ENCODE data around the gene TMEM237.

The TMEM237 gene

DNA sequence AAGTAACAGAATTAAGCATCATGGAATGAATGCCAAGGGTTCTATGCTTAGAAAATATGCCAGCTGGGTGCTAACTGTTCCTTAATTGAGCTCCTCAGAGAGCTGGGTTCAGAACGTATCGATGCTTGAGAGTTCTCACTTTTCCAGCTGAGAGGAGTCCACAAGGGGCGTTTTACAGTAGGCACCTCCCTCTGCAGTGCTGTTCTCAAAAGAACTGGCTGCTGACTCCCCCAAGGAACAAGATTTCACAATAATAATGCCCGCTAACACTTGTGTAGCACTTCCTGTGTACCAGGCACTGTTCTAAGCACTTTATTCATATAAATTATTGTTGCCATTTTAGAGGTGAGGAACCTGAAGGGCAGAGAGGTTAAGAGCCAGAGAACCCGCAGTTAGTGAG is 18.1 kb upstream of the TMEM237 start:
- Histone ChIP-seq H3K14ac (ENCODE audit: low read length) (no peak overlapping the region), H3K4me2 (ENCODE audit: insufficient read depth, low read length, poor library complexity, severe bottlenecking) (no peak overlapping the region), H2AK5ac (ENCODE audit: low read depth, low read length) (no peak overlapping the region), H4K91ac (ENCODE audit: low read depth, low read length, poor library complexity) (no peak overlapping the region), H3K18ac (ENCODE audit: low read length) (no peak overlapping the region), H2BK5ac (ENCODE audit: low read length) (no peak overlapping the region), H3K4ac (ENCODE audit: low read length) (no peak overlapping the region), H4K8ac (ENCODE audit: low read depth, low read length) (no peak overlapping the region), H3K9ac (ENCODE audit: low read depth, low read length, poor library complexity) (no peak overlapping the region), H2AFZ (ENCODE audit: low read length) (peak overlapping the region; percentile 36), H3K27me3 (ENCODE audit: control insufficient read depth in 3 of 3, insufficient read depth in 3 of 3, low read depth in 1 of 3, low read length in 3 of 3) (peaks cover 0 to 4% (median 0%) of the 10 kb centered on the region in 3 experiments), H3K4me1 (ENCODE audit: control insufficient read depth in 2 of 2, insufficient read depth in 1 of 2, low read depth in 1 of 2, low read length in 2 of 2) (no peaks in the 10 kb centered on the region), H2BK12ac (ENCODE audit: low read length) (no peak overlapping the region), H3K23ac (ENCODE audit: low read depth, low read length, poor library complexity) (no peak overlapping the region), H3K4me3 (ENCODE audit: low read length in 2 of 2) (no peak overlapping the region), H3K36me3 (replicated peaks in 1 of 2; ENCODE audit: control insufficient read depth in 2 of 2, insufficient read depth in 2 of 2, low read length in 2 of 2) (no peaks in the 10 kb centered on the region), H3K79me1 (ENCODE audit: low read depth, low read length) (no peaks in the 10 kb centered on the region), H2BK120ac (ENCODE audit: low read depth, low read length) (no peak overlapping the region), H3K9me3 (replicated peaks in 1 of 2; ENCODE audit: control insufficient read depth in 2 of 2, insufficient read depth in 1 of 2, low read depth in 1 of 2, low read length in 2 of 2) (no peaks in the 10 kb centered on the region), H3K27ac (replicated peaks; ENCODE audit: low read length) (no peak overlapping the region), H2BK15ac (ENCODE audit: low read length) (no peak overlapping the region)
- DNase-seq (ENCODE audit: low spot score) = no peak
- no CpG with 5 or more reads among the region's 5 CpGs for WGBS, 2 donors (ENCODE audit: extremely low coverage in 2 of 2, insufficient read length in 2 of 2, insufficient replicate concordance in 1 of 2)

DNA sequence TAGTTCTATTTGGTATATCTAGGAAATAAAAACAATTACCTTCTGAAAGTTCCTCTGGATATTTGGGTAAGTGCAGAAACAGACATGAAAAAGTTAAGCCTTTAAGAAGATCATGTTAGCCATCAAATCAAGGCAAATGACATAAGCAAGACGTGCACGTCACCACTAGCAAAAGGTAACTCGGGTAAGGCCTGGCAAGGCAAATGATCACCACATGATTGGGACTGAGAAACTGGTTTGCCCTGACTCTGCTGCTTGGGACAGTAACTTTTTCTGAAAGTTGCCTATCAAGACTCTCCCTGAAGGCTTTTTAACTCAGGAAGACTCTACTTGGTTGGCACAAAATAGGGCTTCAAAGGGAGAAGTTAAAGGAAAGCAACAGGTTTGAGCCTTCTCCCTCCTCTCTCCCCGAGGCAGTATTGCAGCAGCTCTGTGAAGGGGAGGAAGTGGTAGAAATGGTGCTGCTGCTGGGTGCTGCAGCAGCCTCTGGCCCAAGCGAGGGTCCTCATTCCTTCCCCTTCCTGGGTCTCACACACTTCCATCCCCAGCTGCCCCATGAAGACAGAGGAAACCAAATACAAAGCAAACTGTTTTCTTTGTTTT is 17.1 kb upstream of the TMEM237 start:
- H3K9ac ChIP-seq (ENCODE audit: low read depth, low read length, poor library complexity) = no peak overlapping the region
- no peak overlapping the region for H4K91ac ChIP-seq (ENCODE audit: low read depth, low read length, poor library complexity)
- no peak overlapping the region for H2BK12ac ChIP-seq (ENCODE audit: low read length)
- H3K27me3 ChIP-seq (ENCODE audit: control insufficient read depth in 3 of 3, insufficient read depth in 3 of 3, low read depth in 1 of 3, low read length in 3 of 3) = peaks cover 0 to 7% (median 0%) of the 10 kb centered on the region in 3 experiments
- WGBS, 2 donors (ENCODE audit: extremely low coverage in 2 of 2, insufficient read length in 2 of 2, insufficient replicate concordance in 1 of 2) = no CpG with 5 or more reads among the region's 5 CpGs
- H2BK15ac ChIP-seq (ENCODE audit: low read length) = no peak overlapping the region
- no peaks in the 10 kb centered on the region for H3K36me3 ChIP-seq (replicated peaks in 1 of 2; ENCODE audit: control insufficient read depth in 2 of 2, insufficient read depth in 2 of 2, low read length in 2 of 2)
- no peak overlapping the region for H2BK120ac ChIP-seq (ENCODE audit: low read depth, low read length)
- no peak overlapping the region for H4K8ac ChIP-seq (ENCODE audit: low read depth, low read length)
- no peak overlapping the region for H3K4me2 ChIP-seq (ENCODE audit: insufficient read depth, low read length, poor library complexity, severe bottlenecking)
- H3K4me3 ChIP-seq (ENCODE audit: low read length in 2 of 2) = no peak overlapping the region
- no peak overlapping the region for H3K4ac ChIP-seq (ENCODE audit: low read length)
- peaks cover 0 to 2% of the 10 kb centered on the region in 2 donors for H3K9me3 ChIP-seq (replicated peaks in 1 of 2; ENCODE audit: control insufficient read depth in 2 of 2, insufficient read depth in 1 of 2, low read depth in 1 of 2, low read length in 2 of 2)
- no peak overlapping the region for H2BK5ac ChIP-seq (ENCODE audit: low read length)
- H3K14ac ChIP-seq (ENCODE audit: low read length) = no peak overlapping the region
- no peak overlapping the region for H2AK5ac ChIP-seq (ENCODE audit: low read depth, low read length)
- no peak overlapping the region for H3K23ac ChIP-seq (ENCODE audit: low read depth, low read length, poor library complexity)
- H3K27ac ChIP-seq (replicated peaks; ENCODE audit: low read length) = no peak overlapping the region
- peaks cover 4% of the 10 kb centered on the region for H3K79me1 ChIP-seq (ENCODE audit: low read depth, low read length)
- H2AFZ ChIP-seq (ENCODE audit: low read length) = peak overlapping the region; percentile 25
- H3K18ac ChIP-seq (ENCODE audit: low read length) = no peak overlapping the region
- no peaks in the 10 kb centered on the region for H3K4me1 ChIP-seq (ENCODE audit: control insufficient read depth in 2 of 2, insufficient read depth in 1 of 2, low read depth in 1 of 2, low read length in 2 of 2)
- no peak for DNase-seq (ENCODE audit: low spot score)

DNA sequence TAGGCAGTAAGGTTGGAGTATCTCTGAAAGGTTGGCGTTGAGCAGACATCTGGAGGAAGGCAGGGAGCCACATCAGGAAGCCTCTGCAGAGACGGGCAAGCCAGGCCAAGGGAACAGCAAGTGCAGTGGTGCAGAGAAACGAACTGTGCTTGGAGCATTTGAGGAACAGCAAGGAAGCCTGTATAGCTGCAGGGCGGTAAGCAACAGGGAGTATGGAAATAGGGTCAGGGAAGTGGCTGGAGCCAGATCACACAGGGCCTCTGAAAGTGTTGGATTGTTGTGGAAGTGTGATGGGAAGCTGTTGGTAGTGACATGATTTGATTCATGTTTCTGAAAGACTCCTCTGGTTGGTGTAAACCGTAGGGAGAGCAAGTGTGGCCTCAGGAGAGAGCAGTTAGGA is 13.4 kb upstream of the TMEM237 start:
- H3K36me3 ChIP-seq (replicated peaks in 1 of 2; ENCODE audit: control insufficient read depth in 2 of 2, insufficient read depth in 2 of 2, low read length in 2 of 2) = no peaks in the 10 kb centered on the region
- no peak overlapping the region for H2AK5ac ChIP-seq (ENCODE audit: low read depth, low read length)
- H3K27ac ChIP-seq (replicated peaks; ENCODE audit: low read length) = no peak overlapping the region
- H3K4me1 ChIP-seq (ENCODE audit: control insufficient read depth in 2 of 2, insufficient read depth in 1 of 2, low read depth in 1 of 2, low read length in 2 of 2) = no peaks in the 10 kb centered on the region
- no peak overlapping the region for H3K14ac ChIP-seq (ENCODE audit: low read length)
- H2BK12ac ChIP-seq (ENCODE audit: low read length) = no peak overlapping the region
- no peak overlapping the region for H2BK120ac ChIP-seq (ENCODE audit: low read depth, low read length)
- no peak for DNase-seq (ENCODE audit: low spot score)
- H2BK15ac ChIP-seq (ENCODE audit: low read length) = no peak overlapping the region
- no peak overlapping the region for H3K9ac ChIP-seq (ENCODE audit: low read depth, low read length, poor library complexity)
- no peak overlapping the region for H3K23ac ChIP-seq (ENCODE audit: low read depth, low read length, poor library complexity)
- H4K91ac ChIP-seq (ENCODE audit: low read depth, low read length, poor library complexity) = no peak overlapping the region
- H2BK5ac ChIP-seq (ENCODE audit: low read length) = no peak overlapping the region
- H3K18ac ChIP-seq (ENCODE audit: low read length) = no peak overlapping the region
- no peak overlapping the region for H4K8ac ChIP-seq (ENCODE audit: low read depth, low read length)
- peaks cover 0 to 13% (median 0%) of the 10 kb centered on the region in 3 experiments for H3K27me3 ChIP-seq (ENCODE audit: control insufficient read depth in 3 of 3, insufficient read depth in 3 of 3, low read depth in 1 of 3, low read length in 3 of 3)
- peaks cover 4% of the 10 kb centered on the region for H3K79me1 ChIP-seq (ENCODE audit: low read depth, low read length)
- H3K4ac ChIP-seq (ENCODE audit: low read length) = no peak overlapping the region
- H3K4me3 ChIP-seq (ENCODE audit: low read length in 2 of 2) = no peak overlapping the region
- WGBS, 2 donors (ENCODE audit: extremely low coverage in 2 of 2, insufficient read length in 2 of 2, insufficient replicate concordance in 1 of 2) = no CpG with 5 or more reads among the region's 5 CpGs
- H3K4me2 ChIP-seq (ENCODE audit: insufficient read depth, low read length, poor library complexity, severe bottlenecking) = no peak overlapping the region
- H2AFZ ChIP-seq (ENCODE audit: low read length) = peak overlapping the region; percentile 13
- peaks cover 0 to 2% of the 10 kb centered on the region in 2 donors for H3K9me3 ChIP-seq (replicated peaks in 1 of 2; ENCODE audit: control insufficient read depth in 2 of 2, insufficient read depth in 1 of 2, low read depth in 1 of 2, low read length in 2 of 2)

DNA sequence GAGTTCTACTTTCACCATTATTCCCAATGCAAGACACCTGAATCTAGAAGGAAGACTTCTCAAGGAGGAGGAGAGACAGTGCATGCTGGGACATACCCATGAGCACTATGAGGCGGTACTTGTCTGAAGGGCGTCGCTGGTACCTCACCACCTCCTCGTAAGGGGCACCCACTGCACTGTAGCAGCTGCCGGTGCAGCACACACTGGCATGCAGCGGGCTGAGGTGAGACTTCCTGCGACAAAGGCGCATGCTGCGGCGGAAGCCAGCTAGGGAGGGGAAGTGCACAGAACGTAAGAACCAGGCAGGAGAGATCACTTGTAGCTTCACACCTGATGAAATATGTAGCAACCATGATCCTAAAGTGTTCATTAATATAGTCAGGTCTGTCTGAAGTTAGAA is 12.8 kb upstream of the TMEM237 start:
- peak overlapping the region; percentile 84 for H2AK5ac ChIP-seq (ENCODE audit: low read depth, low read length)
- no peak overlapping the region for H2BK5ac ChIP-seq (ENCODE audit: low read length)
- no peak overlapping the region for H3K4me3 ChIP-seq (ENCODE audit: low read length in 2 of 2)
- no peaks in the 10 kb centered on the region for H3K4me1 ChIP-seq (ENCODE audit: control insufficient read depth in 2 of 2, insufficient read depth in 1 of 2, low read depth in 1 of 2, low read length in 2 of 2)
- H2BK12ac ChIP-seq (ENCODE audit: low read length) = no peak overlapping the region
- no peak overlapping the region for H3K4ac ChIP-seq (ENCODE audit: low read length)
- H2BK120ac ChIP-seq (ENCODE audit: low read depth, low read length) = no peak overlapping the region
- DNase-seq (ENCODE audit: low spot score) = no peak
- peaks cover 4% of the 10 kb centered on the region for H3K79me1 ChIP-seq (ENCODE audit: low read depth, low read length)
- peak overlapping the region; percentile 76 for H3K18ac ChIP-seq (ENCODE audit: low read length)
- H4K8ac ChIP-seq (ENCODE audit: low read depth, low read length) = no peak overlapping the region
- no peak overlapping the region for H3K9ac ChIP-seq (ENCODE audit: low read depth, low read length, poor library complexity)
- H3K27ac ChIP-seq (replicated peaks; ENCODE audit: low read length) = no peak overlapping the region
- H3K9me3 ChIP-seq (replicated peaks in 1 of 2; ENCODE audit: control insufficient read depth in 2 of 2, insufficient read depth in 1 of 2, low read depth in 1 of 2, low read length in 2 of 2) = peaks cover 0 to 2% of the 10 kb centered on the region in 2 donors
- peak overlapping the region; percentile 91 for H3K23ac ChIP-seq (ENCODE audit: low read depth, low read length, poor library complexity)
- no CpG with 5 or more reads among the region's 11 CpGs for WGBS, 2 donors (ENCODE audit: extremely low coverage in 2 of 2, insufficient read length in 2 of 2, insufficient replicate concordance in 1 of 2)
- H2BK15ac ChIP-seq (ENCODE audit: low read length) = no peak overlapping the region
- H3K14ac ChIP-seq (ENCODE audit: low read length) = peak overlapping the region; percentile 38
- H3K36me3 ChIP-seq (replicated peaks in 1 of 2; ENCODE audit: control insufficient read depth in 2 of 2, insufficient read depth in 2 of 2, low read length in 2 of 2) = no peaks in the 10 kb centered on the region
- no peak overlapping the region for H2AFZ ChIP-seq (ENCODE audit: low read length)
- no peak overlapping the region for H4K91ac ChIP-seq (ENCODE audit: low read depth, low read length, poor library complexity)
- H3K27me3 ChIP-seq (ENCODE audit: control insufficient read depth in 3 of 3, insufficient read depth in 3 of 3, low read depth in 1 of 3, low read length in 3 of 3) = peaks cover 0 to 15% (median 0%) of the 10 kb centered on the region in 3 experiments
- H3K4me2 ChIP-seq (ENCODE audit: insufficient read depth, low read length, poor library complexity, severe bottlenecking) = no peak overlapping the region
